Activated CD4-positive, alpha-beta T cell treated with anti-CD3 and anti-CD28 coated beads, Interleukin-2, amount 50 U/mL, for 1 hour (primary cell): ENCODE data around the gene M1AP.
A peak's percentile ranks its signal among the peaks of the same experiment; 100 is the strongest.

Source experiments
- DNase-seq: peaks from one replicate; pipeline ENCODE4 v3.0.0-alpha.2; 2020

The M1AP gene

GRCh38 chr2:74648009-74648443, at the start of gene M1AP:
Gene M1AP (minus strand): TSS chr2:74648330. CDS start chr2:74640275, 8,055 bp downstream.
- no peak for DNase-seq

- no peak for DNase-seq
Observed at GRCh38 chr2:74696829-74697228, 48.7 kb upstream of the M1AP start.

GRCh38 chr2:74695663-74696062, 47.5 kb upstream of the M1AP start:
- no peak for DNase-seq

- no peak for DNase-seq
Observed at GRCh38 chr2:74694281-74694680, 46.2 kb upstream of the M1AP start.

- DNase-seq, result no peak
Observed at GRCh38 chr2:74693668-74694067, 45.5 kb upstream of the M1AP start.

GRCh38 chr2:74693213-74693612, 45.1 kb upstream of the M1AP start:
- DNase-seq, result no peak

GRCh38 chr2:74691929-74692328, 43.8 kb upstream of the M1AP start:
- DNase-seq, result no peak

GRCh38 chr2:74690571-74690970, 42.4 kb upstream of the M1AP start:
- DNase-seq, result no peak

- no peak for DNase-seq
Observed at GRCh38 chr2:74689671-74690070, 41.5 kb upstream of the M1AP start.

GRCh38 chr2:74688881-74689280, 40.8 kb upstream of the M1AP start:
- DNase-seq, result no peak

GRCh38 chr2:74685408-74685807, 37.3 kb upstream of the M1AP start:
- DNase-seq, result no peak

GRCh38 chr2:74682501-74682900, 34.4 kb upstream of the M1AP start:
- DNase-seq, result no peak

- DNase-seq, result no peak
Observed at GRCh38 chr2:74679615-74680014, 31.5 kb upstream of the M1AP start.

GRCh38 chr2:74676331-74676730, 28.2 kb upstream of the M1AP start:
- no peak for DNase-seq

- DNase-seq, result no peak
Observed at GRCh38 chr2:74675090-74675489, 27.0 kb upstream of the M1AP start.

GRCh38 chr2:74673826-74674528, 25.8 kb upstream of the M1AP start:
- no peak for DNase-seq

GRCh38 chr2:74671479-74671878, 23.3 kb upstream of the M1AP start:
- DNase-seq, result no peak

GRCh38 chr2:74670263-74670662, 22.1 kb upstream of the M1AP start:
- DNase-seq, result no peak

GRCh38 chr2:74668087-74668486, 20.0 kb upstream of the M1AP start:
- DNase-seq, result no peak

GRCh38 chr2:74659462-74659861, 11.3 kb upstream of the M1AP start:
- no peak for DNase-seq

- DNase-seq, result no peak
Observed at GRCh38 chr2:74658516-74658915, 10.4 kb upstream of the M1AP start.

GRCh38 chr2:74655579-74655978, 7.4 kb upstream of the M1AP start:
- no peak for DNase-seq

GRCh38 chr2:74653985-74654882, 6.1 kb upstream of the M1AP start, which contains the start of gene SEMA4F:
Gene SEMA4F (plus strand): TSS chr2:74654247. CDS start chr2:74654377, 130 bp downstream.
- DNase-seq, result peak; percentile 93

- DNase-seq, result no peak
Observed at GRCh38 chr2:74653589-74653984, 5.5 kb upstream of the M1AP start.
